ENCODE data around the gene TRUB1.

GRCh38 chr10:114902151-114902550 is 35.8 kb upstream of the TRUB1 start:
- TF ChIP-seq EP300 (IDR thresholded peaks at IDR 0.05; ENCODE audit: borderline replicate concordance in 1 of 2, low read depth in 1 of 2, low read length in 1 of 2) (no peak), POLR2AphosphoS5 (IDR thresholded peaks at IDR 0.05; ENCODE audit: low read depth, low read length) (no peak), CHD2 (IDR thresholded peaks at IDR 0.05; ENCODE audit: low read length, partially characterized antibody) (no peak), CTCF (IDR thresholded peaks at IDR 0.05) (no peak), MAX (IDR thresholded peaks at IDR 0.05; ENCODE audit: low read depth) (no peak), JUND (IDR thresholded peaks at IDR 0.05) (no peak)

Measured in SK-N-SH (cell line).